Adrenal gland (tissue), 5 donors: ENCODE data around the gene ITGB3.

ENCODE experiments used
- POLR2A ChIP-seq, 2 donors: fragments of 450-650 bp; IDR thresholded peaks; one replicate each; pipeline ENCODE4 v1.6.1; 2017; ENCODE audit warnings: antibody characterized with exemption in 2 of 2, mild to moderate bottlenecking in 2 of 2, moderate library complexity in 1 of 2
- TF ChIP-seq, protein P1 (sequence below), 6 experiments: fragments of 450-650 bp in 4 of 6; fragments of 200-600 bp in 2 of 6; sonication (generic) in 1 of 6; IDR thresholded peaks; 1 replicate in 5 of 6; 2 replicates in 1 of 6; pipeline versions ENCODE4 v1.5.1 to v1.8.0; 2016 to 2021; ENCODE audit warnings: antibody characterized with exemption in 6 of 6, mild to moderate bottlenecking in 2 of 6, moderate library complexity in 1 of 6
- donor health status: DM: no; HTN: no; CAD: no.

DNA sequence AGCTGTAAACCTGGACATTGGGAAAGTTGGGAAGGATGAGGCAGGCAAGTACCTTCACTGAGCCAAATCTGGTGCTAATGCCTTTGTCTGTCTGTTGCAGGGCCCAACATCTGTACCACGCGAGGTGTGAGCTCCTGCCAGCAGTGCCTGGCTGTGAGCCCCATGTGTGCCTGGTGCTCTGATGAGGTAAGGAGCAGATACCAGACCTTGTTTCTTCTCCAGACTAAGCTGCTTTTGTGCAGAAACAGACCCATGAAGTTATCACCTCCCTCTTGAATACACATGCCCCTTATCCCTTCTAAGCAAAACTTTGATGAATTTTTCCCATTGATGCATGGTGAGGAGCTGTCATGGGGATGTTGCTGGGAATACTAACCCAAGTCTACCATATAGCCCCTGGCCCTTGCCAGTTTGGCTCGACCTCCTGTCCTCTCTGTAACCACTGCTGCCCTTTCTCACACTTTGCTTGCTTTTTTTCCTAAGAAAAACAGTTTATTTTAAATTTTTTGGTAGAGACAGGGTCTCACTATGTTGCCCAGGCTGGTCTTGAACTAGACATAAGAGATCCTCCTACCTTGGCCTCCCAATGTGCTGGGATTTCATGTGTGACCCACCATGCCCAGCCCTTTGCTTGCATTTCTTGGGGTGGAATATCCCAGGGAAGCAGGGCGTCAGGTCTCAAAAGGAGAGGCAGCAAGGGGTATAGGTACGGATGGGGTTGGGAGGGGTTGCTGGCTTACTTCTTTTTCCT is 20.9 kb downstream of the ITGB3 start:
- TF ChIP-seq, protein P1, sequence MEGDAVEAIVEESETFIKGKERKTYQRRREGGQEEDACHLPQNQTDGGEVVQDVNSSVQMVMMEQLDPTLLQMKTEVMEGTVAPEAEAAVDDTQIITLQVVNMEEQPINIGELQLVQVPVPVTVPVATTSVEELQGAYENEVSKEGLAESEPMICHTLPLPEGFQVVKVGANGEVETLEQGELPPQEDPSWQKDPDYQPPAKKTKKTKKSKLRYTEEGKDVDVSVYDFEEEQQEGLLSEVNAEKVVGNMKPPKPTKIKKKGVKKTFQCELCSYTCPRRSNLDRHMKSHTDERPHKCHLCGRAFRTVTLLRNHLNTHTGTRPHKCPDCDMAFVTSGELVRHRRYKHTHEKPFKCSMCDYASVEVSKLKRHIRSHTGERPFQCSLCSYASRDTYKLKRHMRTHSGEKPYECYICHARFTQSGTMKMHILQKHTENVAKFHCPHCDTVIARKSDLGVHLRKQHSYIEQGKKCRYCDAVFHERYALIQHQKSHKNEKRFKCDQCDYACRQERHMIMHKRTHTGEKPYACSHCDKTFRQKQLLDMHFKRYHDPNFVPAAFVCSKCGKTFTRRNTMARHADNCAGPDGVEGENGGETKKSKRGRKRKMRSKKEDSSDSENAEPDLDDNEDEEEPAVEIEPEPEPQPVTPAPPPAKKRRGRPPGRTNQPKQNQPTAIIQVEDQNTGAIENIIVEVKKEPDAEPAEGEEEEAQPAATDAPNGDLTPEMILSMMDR (IDR thresholded peaks at IDR 0.05): no peak
- no peak for TF ChIP-seq POLR2A (IDR thresholded peaks at IDR 0.05)
